Thymus (tissue), 11 donors: ENCODE measurements around the gene PSMD12. TPM values are rescaled to one million over a fixed set of nuclear protein-coding genes. Genes with fewer than 3 reads are reported as not detected.
"Not testable (repeated sequence)": the region's sequence is repeated elsewhere in the genome, so short reads cannot be mapped to it uniquely, and the experiment has no call there.

Experiments
- DNase-seq, 9 donors: peaks; one replicate each; pipeline ENCODE4 v3.0.0-alpha.2; 2013; ENCODE audit warnings: low spot score in 9 of 9, low read depth in 6 of 9, missing footprints in 1 of 9
- H3K27ac ChIP-seq, 2 donors: one replicate each; pipeline ENCODE4 v1.5.1; 2013; ENCODE audit warnings: control low read depth in 1 of 2, low read depth in 1 of 2, low read length in 1 of 2, mild to moderate bottlenecking in 1 of 2, moderate library complexity in 1 of 2
- H3K27me3 ChIP-seq, 2 donors: one replicate each; pipeline ENCODE4 v1.5.1; 2013; ENCODE audit warnings: low read length in 1 of 2; ENCODE audit not compliant: control insufficient read depth in 2 of 2, insufficient read depth in 1 of 2
- H3K36me3 ChIP-seq, 2 donors: one replicate each; pipeline ENCODE4 v1.5.1; 2013; ENCODE audit warnings: low read length in 1 of 2, mild to moderate bottlenecking in 1 of 2, moderate library complexity in 1 of 2; ENCODE audit not compliant: control insufficient read depth in 2 of 2, insufficient read depth in 2 of 2
- H3K4me1 ChIP-seq, 2 donors: one replicate each; pipeline ENCODE4 v1.5.1; 2013; ENCODE audit warnings: low read length in 2 of 2; ENCODE audit not compliant: control insufficient read depth in 2 of 2, insufficient read depth in 2 of 2
- H3K4me3 ChIP-seq, 2 donors: one replicate each; pipeline ENCODE4 v1.5.1; 2013; ENCODE audit warnings: low read length in 2 of 2, control low read depth in 1 of 2, mild to moderate bottlenecking in 1 of 2
- H3K9me3 ChIP-seq, 2 donors: one replicate each; pipeline ENCODE4 v1.5.1; 2013; ENCODE audit warnings: low read length in 1 of 2, mild to moderate bottlenecking in 1 of 2; ENCODE audit not compliant: control insufficient read depth in 2 of 2, insufficient read depth in 1 of 2
- WGBS: extraction: QIAGEN DNeasy Blood & Tissue Kit; methylation state at CpG from one replicate; pipeline ENCODE4 v1.1.7; 2013; 5-methylcytosine and 5-hydroxymethylcytosine counted together
- polyA plus RNA-seq: library from polyadenylated mRNA; stranded (reverse); fragments of 200-250 nt; gene quantifications from one replicate; pipeline ENCODE4 v1.2.3, GENCODE V29; 2013
- total RNA-seq: library from RNA; stranded (reverse); fragments of 120-200 nt; gene quantifications from one replicate; pipeline ENCODE4 v1.2.4, GENCODE V29; 2013
- donor health status: healthy.

Gene PSMD12
- total and polyA plus RNA-seq, 2 donors = 14.1 to 33.7 TPM

DNA sequence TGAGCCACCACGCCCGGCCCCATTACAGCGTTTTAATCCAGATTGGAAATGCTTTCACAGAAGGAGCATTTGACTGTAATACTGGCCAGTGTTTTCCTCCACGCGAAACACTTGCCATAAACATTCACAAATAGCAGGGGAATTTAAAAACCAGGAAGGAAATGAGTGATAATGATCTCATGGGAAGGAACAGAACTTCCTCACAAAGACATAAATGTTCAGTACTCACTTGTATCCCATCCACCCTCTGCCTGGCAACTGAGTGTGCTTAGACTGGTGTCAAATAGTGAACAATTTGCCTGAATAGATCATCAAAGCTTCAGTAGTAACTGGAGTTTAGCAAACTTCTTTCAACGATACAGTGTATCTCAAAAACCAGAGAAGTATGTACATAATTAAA, 54.1 kb downstream of the PSMD12 start:
- H3K4me3 ChIP-seq = no peak overlapping the region
- WGBS = 74% methylated on average over 6 of the region's 6 CpGs
- no peaks in the 10 kb centered on the region for H3K4me1 ChIP-seq
- DNase-seq = no peak
- no peak overlapping the region for H3K27ac ChIP-seq
- H3K27me3 ChIP-seq = no peaks in the 10 kb centered on the region
- H3K36me3 ChIP-seq = no peaks in the 10 kb centered on the region
- no peaks in the 10 kb centered on the region for H3K9me3 ChIP-seq

DNA sequence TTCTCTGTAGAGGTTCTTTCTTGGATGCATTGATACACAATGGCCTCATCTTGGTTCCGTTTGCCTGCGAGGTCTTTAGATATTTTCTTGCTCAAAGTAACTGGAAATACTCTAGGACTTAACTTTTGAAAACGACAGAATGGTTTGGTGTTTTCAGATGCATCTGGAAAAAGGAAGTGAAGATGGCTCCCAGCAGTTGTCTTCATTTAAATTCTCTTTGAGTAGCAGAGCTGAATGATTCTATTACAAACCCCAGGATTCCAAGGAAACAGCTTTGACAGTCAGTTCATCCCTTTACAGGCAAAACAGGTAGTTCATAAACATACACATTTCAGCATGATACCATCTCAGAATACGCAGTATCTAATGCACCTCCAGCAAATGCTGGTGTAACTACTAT, 54.8 kb downstream of the PSMD12 start:
- no peaks in the 10 kb centered on the region for H3K27me3 ChIP-seq
- H3K9me3 ChIP-seq = no peaks in the 10 kb centered on the region
- no peaks in the 10 kb centered on the region for H3K36me3 ChIP-seq
- no peaks in the 10 kb centered on the region for H3K4me1 ChIP-seq
- 90% methylated on average over 4 of the region's 4 CpGs for WGBS
- no peak overlapping the region for H3K27ac ChIP-seq
- DNase-seq = no peak
- no peak overlapping the region for H3K4me3 ChIP-seq

DNA sequence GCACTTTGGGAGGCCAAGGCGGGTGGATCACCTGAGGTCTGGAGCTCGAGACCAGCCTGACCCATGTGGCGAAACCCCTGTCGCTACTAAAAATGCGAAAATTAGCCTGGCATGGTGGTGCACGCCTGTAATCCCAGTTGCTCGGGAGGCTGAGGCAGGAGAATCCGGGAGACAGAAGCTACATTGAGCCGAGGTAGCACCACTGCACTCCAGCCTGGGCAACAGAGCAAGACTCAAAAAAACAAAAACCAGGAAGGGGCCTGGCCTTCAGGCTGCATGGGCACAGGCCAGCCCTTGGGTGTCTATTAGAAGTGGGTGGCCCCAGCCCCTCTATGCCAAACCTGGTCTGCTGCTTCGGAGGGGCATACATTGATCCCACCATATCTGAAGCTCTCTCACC, 56.0 kb downstream of the PSMD12 start:
- Histone ChIP-seq H3K36me3 (no peaks in the 10 kb centered on the region), H3K4me3 (no peak overlapping the region), H3K27ac (no peak overlapping the region), H3K27me3 (no peaks in the 10 kb centered on the region), H3K4me1 (no peaks in the 10 kb centered on the region), H3K9me3 (no peaks in the 10 kb centered on the region)
- 97% methylated on average over 10 of the region's 10 CpGs for WGBS
- DNase-seq = no peak

DNA sequence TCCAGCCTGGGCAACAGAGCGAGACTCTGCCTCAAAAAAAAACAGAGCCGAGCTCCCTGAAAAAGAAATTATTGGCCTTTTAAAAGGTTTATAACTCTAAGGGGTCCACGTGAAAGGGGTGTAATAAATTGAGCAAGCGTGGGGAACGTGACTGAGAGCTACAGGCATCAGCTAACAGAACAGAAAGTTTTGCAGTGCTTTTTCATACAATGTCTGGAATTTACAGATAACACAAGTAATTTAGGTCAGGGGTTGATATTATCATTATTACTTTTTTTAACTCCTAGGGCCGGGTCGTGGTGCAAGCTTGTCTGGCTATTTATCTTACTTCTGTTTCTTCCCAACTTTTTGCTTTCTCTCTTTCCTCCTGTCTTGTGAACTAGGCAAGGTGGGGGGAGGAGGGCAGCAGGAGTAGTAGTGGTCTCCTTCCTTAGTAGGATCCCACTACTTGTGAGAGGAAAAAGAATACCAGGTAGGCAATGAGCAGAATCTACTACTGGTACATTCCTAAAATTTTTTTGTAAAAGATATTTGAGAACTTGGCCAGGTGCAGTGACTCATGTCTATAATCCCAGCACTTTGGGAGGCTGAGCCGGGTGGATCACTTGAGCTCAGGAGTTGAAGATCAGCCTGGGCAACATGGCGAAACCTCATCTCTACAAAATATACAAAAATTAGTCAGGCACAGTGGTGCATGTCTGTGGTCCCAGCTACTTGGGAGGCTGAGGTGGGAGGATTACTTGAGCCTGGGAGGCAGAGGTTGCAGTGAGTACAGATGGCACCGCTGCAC, 60.7 kb downstream of the PSMD12 start:
- 88% methylated on average over 10 of the region's 10 CpGs for WGBS
- not testable (repeated sequence) for H3K27me3 ChIP-seq, DNase-seq, H3K4me3 ChIP-seq, H3K4me1 ChIP-seq, H3K36me3 ChIP-seq, H3K27ac ChIP-seq, H3K9me3 ChIP-seq

DNA sequence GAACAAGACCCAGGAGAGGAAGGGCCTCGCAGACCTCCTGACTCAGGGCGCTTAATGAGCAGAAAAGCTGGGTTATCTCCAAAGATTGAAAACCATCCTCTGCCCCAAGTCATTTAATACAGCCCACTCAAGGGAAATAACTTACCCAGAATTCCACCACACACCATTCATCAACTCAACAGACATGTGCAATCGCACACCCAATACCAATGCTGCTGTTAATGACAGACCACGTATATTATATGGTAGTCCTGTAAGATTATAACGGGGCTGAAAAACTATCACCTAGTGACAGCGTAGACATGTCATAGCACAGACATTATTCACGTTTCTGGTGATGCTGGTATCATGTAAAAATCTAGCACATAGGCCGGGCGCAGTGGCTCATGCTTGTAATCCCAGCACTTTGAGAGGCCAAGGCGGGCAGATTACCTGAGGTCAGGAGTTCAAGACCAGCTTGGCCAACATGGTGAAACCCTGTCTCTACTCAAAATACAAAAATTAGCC, 68.9 kb downstream of the PSMD12 start:
- WGBS = 91% methylated on average over 10 of the region's 10 CpGs
- Histone ChIP-seq H3K4me1 (no peaks in the 10 kb centered on the region), H3K27me3 (no peaks in the 10 kb centered on the region), H3K9me3 (no peaks in the 10 kb centered on the region), H3K27ac (no peak overlapping the region), H3K36me3 (no peaks in the 10 kb centered on the region), H3K4me3 (no peak overlapping the region)
- DNase-seq = no peak

DNA sequence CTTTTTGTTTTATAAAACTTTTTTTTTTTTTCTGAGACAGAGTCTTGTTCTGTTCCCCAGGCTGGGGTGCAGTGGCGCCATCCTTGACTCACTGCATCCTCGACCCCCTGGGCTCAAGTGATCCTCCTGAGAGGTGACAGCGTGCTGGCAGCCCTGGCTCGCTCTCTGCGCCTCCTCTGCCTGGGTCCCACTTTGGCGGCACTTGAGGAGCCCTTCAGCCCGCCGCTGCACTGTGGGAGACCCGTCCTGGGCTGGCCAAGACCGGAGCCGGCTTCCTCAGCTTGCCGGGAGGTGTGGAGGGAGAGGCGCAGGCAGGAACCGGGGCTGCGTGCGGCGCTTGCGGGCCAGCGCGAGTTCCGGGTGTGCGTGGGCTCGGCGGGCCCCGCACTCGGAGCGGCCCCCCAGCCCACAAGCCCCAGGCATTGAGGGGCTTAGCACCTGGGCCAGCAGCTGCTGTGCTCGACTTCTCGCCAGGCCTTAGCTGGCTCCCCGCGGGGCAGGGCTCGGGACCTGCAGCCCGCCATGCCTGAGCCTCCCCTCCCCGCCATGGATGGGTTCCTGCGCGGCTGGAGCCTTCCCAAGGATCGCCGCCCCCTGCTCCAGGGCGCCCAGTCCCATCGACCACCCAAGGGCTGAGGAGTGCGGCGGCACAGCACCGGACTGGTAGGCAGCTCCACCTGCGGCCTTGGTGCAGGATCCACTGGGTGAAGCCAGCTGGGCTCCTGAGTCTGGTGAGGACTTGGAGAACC, 71.8 kb downstream of the PSMD12 start:
- Histone ChIP-seq H3K9me3 (no peaks in the 10 kb centered on the region), H3K4me3 (no peak overlapping the region), H3K36me3 (no peaks in the 10 kb centered on the region), H3K27me3 (no peaks in the 10 kb centered on the region), H3K4me1 (no peaks in the 10 kb centered on the region), H3K27ac (no peak overlapping the region)
- whole genome bisulfite sequencing = 97% methylated on average over 44 of the region's 44 CpGs
- DNase-seq = no peak

DNA sequence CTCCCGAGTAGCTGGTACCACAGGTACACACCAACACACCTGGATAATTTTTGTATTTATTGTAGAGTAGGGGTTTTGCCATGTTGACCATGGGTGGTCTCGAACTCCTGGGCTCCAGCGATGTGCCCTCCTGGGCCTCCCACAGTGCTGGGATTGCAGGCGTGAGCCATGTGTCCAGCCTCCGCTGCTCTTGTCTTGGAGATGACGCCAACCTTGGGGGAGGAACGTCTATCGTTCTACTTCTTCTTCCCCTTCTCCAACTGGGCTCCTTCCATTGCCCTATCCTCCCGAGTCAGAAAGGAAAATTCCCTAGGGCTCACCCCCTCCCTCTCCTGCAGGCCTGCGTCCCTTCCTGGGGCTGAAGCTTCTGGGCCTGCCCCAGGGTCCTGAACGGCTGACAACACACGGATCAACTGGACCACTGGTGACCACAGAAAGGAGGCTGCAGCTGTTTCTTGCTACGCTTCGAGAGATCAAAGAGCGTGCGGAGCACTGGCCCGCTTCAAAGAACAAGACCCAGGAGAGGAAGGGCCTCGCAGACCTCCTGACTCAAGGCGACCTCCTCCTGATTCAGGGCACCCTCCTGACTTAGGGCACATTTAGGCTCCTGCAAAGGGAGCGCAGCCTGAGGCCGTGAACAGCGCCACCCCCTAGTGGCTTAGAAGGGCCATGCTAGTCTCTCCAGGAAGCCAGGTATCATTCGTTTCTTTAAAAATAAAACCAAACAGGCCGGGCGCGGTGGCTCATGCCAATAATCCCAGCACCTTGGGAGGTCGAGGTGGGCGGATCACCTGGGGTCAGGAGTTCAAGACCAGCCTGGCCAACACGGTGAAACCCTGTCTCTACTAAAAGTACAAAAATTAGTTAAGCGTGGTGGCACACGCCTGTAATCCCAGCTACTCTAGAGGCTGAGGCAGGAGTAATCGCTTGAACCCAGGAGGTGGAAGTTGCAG, 72.8 kb downstream of the PSMD12 start:
- Histone ChIP-seq H3K27ac (no peak overlapping the region), H3K4me3 (no peak overlapping the region), H3K36me3 (no peaks in the 10 kb centered on the region), H3K9me3 (no peaks in the 10 kb centered on the region), H3K27me3 (no peaks in the 10 kb centered on the region), H3K4me1 (no peaks in the 10 kb centered on the region)
- peak in 7 of 9 donors; percentile 23 to 69 (median 37) for DNase-seq
- WGBS = 62% methylated on average over 32 of the region's 32 CpGs

DNA sequence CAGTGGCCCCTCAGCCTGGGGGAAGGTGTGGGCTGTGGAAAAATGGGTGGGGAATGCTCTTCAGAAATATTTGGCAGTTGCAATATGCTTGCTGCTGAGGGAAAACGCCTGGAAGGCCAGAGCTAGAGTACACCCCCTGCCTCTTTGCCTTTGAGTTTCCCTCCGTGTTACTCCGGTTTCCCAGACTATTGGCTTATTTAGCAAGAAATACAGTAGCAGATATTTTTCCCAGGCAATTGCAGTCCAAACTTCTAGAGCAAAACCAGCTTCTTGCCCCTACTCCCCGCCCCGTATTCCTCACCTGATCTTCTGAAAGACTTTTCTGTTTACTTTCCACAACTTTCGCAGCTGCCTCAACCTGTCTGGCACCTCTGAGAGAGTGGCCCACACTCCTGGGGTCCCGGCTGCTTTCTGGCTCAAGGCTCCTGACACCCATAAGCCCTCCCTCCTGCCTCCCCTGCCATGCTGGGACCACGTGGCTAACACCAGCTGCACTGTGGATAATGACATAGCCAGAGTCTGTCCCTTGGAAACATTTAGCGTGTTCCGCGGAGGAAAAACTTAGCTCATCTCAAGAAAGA, 75.6 kb downstream of the PSMD12 start:
- DNase-seq = no peak

More for the DNA sequence above, 75.6 kb downstream of the PSMD12 start:
- no peaks in the 10 kb centered on the region for H3K9me3 ChIP-seq
- no peaks in the 10 kb centered on the region for H3K36me3 ChIP-seq
- no peak overlapping the region for H3K4me3 ChIP-seq
- peak overlapping the region in 1 of 2 donors; percentile 55 for H3K27ac ChIP-seq
- no peaks in the 10 kb centered on the region for H3K4me1 ChIP-seq
- 94% methylated on average over 11 of the region's 11 CpGs for WGBS
- no peaks in the 10 kb centered on the region for H3K27me3 ChIP-seq
